Testis (tissue), 2 donors: ENCODE data around the gene RABGGTA.

Source experiments
- CTCF ChIP-seq, 3 experiments: fragments of 450-650 bp in 2 of 3; fragments of 200-600 bp in 1 of 3; sonication (generic) in 1 of 3; IDR thresholded peaks; one replicate each; pipeline ENCODE4 v1.5.1; 2016 to 2019; ENCODE audit warnings: antibody characterized with exemption in 3 of 3, mild to moderate bottlenecking in 2 of 3, moderate library complexity in 1 of 3
- POLR2A ChIP-seq: fragments of 450-650 bp; IDR thresholded peaks from one replicate; pipeline ENCODE4 v1.6.1; 2017; ENCODE audit warnings: antibody characterized with exemption, mild to moderate bottlenecking, moderate library complexity

- no peak for TF ChIP-seq POLR2A
- no peak for TF ChIP-seq CTCF (IDR thresholded peaks at IDR 0.05)
Measured at GRCh38 chr14:24266344-24267244, 4.8 kb downstream of the RABGGTA start.
